LNCaP clone FGC (cell line): ENCODE measurements around the gene MRPS15.
A peak's percentile ranks its signal among the peaks of the same experiment; 100 is the strongest.
"Not testable (repeated sequence)": the region's sequence is repeated elsewhere in the genome, so short reads cannot be mapped to it uniquely, and the experiment has no call there.

Experiments
- DNase-seq: peaks from one replicate; pipeline ENCODE4 v3.0.0-alpha.2; 2011; ENCODE audit warnings: low read depth
- H3K4me3 ChIP-seq: 2 replicates; pipeline ENCODE4 v1.5.1; 2011; ENCODE audit warnings: mild to moderate bottlenecking, low read depth, low read length, control low read depth
- TF ChIP-seq, protein P1 (sequence below): IDR thresholded peaks from 2 replicates; pipeline ENCODE4 v1.5.1; 2012; ENCODE audit warnings: mild to moderate bottlenecking; ENCODE audit not compliant: control insufficient read depth, insufficient read depth; ENCODE audit errors: extremely low read depth

Gene MRPS15

DNA sequence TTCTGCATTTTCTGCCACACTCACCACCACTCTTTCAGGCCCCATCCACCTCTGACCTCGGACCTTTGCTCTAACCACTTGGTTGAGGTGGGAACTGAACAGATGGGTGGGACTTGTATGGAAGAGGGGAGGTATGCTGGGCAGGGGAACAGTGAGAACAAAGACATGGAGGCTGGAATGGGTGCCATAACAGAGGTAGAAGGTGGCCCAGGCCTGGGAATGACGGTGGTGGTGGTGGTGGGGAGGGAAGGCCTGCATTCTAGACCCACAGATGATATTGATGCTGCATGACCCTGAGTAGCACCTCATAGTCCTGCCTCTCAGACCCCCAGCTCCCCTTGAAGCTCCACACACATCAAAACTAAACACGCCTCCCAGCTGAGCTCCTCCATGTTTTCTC, 23.7 kb upstream of the MRPS15 start:
- TF ChIP-seq, protein P1, sequence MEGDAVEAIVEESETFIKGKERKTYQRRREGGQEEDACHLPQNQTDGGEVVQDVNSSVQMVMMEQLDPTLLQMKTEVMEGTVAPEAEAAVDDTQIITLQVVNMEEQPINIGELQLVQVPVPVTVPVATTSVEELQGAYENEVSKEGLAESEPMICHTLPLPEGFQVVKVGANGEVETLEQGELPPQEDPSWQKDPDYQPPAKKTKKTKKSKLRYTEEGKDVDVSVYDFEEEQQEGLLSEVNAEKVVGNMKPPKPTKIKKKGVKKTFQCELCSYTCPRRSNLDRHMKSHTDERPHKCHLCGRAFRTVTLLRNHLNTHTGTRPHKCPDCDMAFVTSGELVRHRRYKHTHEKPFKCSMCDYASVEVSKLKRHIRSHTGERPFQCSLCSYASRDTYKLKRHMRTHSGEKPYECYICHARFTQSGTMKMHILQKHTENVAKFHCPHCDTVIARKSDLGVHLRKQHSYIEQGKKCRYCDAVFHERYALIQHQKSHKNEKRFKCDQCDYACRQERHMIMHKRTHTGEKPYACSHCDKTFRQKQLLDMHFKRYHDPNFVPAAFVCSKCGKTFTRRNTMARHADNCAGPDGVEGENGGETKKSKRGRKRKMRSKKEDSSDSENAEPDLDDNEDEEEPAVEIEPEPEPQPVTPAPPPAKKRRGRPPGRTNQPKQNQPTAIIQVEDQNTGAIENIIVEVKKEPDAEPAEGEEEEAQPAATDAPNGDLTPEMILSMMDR, result no peak
- H3K4me3 ChIP-seq, result no peak overlapping the region

DNA sequence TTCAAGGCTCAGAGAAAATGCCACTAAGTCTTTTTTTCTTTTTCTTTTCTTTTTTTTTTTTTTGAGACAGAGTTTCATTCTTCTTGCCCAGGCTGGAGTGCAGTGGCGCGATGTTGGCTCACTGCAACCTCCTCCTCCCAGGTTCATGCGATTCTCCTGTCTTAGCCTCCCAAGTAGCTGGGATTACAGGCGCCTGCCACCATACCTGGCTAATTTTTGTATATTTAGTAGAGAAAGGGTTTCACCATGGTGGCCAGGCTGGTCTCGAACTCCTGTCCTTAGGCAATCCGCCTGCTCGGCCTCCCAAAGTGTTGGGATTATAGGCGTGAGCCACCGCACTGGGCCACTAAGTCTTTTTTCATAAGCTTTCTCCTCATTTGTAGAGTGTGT, 23.1 kb upstream of the MRPS15 start:
- not testable (repeated sequence) for H3K4me3 ChIP-seq, DNase-seq

More for the DNA sequence above, 23.7 kb upstream of the MRPS15 start:
- no peak for DNase-seq

DNA sequence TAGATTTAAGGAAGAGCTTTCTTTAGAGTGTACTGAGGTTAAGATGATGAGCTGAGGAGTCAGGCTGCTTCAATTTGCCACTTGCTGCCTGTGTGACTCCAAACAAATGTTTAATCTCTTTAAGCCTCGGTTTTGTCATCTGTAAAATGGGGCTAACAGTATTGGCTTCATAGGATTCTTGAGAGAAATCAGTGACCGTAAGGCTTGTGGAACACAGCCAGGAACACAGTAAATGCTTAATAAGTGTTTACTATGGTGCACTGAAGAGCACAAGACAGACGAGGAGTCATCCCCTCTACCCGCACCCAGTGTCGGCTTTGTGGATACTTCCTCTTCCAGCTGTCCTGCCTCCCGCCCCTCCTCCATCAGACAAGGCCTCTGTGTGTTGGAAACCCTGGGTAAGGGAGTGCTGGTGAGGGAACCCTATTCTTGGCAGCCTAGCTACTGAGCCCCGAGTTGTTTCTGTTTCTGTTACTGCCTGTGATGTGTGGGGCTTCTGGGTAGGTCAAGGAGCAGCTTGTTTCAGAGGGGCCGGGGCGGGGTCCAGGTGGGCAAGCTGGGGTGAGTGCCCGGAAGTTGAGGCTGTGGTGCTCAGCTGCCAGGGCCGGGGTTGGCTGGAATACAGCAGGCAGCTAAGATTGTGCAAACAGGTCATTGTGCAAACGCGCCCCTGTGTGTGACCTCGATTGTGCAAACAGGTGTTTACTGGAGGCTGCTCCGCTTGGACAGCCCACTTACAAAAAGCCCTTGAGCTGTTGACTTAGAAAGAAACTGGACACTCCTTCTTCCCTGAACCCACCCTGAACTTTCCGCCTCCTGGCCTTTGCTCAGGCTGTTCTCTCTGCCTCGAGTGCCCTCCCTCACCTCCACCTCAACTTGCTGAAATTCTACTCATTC, 22.5 kb upstream of the MRPS15 start:
- DNase-seq, result peak; percentile 30
- TF ChIP-seq, protein P1, result no peak
- H3K4me3 ChIP-seq, result no peak overlapping the region

DNA sequence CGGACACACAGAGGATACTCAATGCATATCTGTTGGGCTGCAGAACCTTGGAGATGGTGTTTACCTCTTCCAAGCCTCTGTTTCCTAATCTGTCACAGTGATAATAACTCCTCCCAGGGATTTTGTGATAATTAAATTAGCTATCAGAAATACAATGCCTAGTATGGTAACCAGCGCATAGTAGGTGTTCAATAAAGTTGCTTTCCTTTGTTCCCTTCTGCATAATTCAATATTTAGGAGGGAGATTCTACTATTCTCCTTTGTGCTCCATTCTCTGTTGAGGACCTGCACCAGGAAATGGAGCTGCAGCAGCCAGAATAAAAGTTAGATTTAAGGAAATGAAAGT, 21.9 kb upstream of the MRPS15 start:
- H3K4me3 ChIP-seq, result no peak overlapping the region
- TF ChIP-seq, protein P1, result no peak
- DNase-seq, result no peak

DNA sequence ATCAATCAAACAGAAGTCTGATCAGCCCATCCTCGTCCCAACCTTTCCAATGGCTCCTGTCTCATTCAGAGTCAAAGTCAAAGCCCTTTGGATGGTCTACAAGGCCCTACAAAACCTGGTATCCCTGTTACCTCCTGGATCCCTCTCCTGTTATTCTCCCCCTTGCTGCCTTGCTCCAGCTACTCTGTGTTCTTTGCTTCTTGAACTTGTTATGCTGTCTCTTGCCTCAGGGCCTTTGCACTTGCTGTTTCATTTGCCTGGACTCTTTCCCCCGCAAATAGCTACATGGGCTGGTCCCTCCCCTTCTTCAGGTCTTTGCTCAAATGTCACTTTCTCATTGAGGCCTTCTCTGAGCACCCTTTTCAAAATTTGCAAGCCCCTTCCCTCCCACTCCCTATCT, 19.9 kb upstream of the MRPS15 start:
- H3K4me3 ChIP-seq, result no peak overlapping the region
- no peak for DNase-seq
- TF ChIP-seq, protein P1, result no peak

DNA sequence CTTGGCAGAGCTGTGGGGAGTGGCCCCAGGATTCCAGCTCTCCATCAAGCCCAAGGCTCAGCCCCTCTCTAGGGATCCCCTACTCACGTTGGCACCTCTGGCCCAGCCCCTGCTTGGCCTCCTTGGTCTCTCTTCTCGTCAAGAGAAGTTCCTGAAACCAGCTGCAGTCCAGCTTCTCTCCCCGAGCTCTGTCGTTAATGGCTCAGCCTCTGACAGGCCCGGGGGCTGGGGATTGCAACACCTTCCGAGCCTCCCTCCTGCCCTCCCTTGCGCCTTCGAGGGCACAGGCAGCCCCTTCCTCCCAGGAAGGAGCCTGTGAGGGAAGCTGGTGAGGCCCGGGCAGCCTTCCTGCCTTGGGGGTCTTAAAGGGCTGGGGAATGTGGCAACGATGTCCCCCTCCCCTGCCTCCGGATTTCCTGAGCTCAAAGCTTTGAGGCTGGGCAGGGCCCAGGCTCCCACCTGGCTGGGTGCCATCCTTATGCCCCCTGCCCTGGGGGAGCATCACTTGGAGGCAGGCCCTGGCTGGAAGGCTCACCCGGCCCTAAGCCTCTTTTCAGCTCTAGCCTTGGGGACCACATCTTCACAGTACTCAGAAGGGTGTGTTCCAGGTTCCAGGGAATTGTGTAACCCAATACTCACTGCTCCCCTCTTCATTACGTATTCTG, 18.7 kb upstream of the MRPS15 start, which contains the start of gene CSF3R:
CSF3R (minus strand) TSS at position 190 of the 665 bp plus-strand sequence. CDS start 3,417 bp downstream, outside the sequence.
- H3K4me3 ChIP-seq, result no peak within 1 kb of the TSS
- TF ChIP-seq, protein P1, result no peak
- DNase-seq, result no peak

DNA sequence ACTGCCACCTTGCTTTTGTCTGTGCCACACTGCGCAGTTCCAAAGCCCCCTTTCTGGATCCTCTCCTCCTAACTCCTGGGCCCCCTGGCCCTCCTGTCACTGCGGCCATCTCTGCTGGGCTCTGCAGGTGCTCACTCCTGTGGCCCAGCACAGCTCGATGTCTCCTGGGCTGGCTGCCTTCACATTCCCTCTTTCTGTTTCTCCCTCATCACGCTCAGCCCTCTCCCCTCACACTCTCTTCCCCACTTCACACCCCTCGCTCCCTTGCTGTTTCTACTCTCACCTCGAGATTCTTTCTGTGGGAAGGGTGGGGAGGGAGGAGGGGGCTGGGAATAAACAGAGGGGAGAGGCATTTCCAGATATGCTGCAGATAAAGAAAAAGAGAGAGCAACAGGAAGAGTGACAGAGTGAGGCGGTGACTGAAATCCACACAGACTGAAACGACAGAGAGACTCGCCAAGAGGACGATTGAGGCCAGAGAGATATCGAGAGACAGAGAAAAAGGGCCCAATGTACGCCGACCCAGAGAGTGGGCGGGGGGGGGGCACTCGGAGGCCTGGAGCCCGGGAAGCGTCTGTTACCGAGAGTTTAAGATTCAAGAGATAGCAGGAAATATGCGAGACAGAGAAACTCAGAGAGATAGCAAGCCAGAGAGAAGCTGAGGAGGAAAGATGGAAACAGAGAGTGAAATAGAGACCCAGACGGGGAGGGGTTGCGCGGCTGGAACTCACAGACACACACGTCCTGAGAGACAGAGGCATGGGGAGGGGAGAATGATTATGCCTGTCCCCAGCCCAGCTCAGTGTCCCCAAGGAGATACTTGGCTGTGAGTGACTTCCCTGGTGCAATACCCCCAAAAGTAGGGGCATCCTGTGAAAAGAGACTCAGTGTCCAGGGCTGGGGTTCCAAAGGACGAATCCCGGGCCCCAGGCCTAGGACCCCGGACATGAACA, 17.9 kb upstream of the MRPS15 start:
- no peak for DNase-seq
- TF ChIP-seq, protein P1, result no peak
- H3K4me3 ChIP-seq, result no peak overlapping the region
